ENCODE data around the gene NIPAL1.

The NIPAL1 gene

DNA sequence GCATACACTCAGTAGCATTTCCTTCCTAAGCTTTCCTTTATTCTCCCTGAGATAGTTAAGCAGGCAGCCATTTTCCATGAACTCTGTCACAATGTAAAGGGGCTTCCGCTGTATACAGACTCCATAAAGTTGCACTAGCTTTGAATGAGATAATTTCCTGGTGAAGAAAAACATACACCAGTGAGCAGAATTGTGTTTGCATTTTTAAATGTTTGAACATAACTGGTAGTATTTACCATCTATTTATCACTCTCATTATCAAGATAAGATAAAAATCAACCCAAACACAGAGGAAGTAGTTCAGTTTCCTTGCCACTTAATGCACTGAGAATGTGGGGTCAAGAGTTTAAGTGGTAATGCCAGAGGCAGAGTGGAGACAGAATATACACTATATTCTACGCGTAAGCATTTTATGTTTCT, 63.4 kb downstream of the NIPAL1 start:
- TF ChIP-seq, protein P1, sequence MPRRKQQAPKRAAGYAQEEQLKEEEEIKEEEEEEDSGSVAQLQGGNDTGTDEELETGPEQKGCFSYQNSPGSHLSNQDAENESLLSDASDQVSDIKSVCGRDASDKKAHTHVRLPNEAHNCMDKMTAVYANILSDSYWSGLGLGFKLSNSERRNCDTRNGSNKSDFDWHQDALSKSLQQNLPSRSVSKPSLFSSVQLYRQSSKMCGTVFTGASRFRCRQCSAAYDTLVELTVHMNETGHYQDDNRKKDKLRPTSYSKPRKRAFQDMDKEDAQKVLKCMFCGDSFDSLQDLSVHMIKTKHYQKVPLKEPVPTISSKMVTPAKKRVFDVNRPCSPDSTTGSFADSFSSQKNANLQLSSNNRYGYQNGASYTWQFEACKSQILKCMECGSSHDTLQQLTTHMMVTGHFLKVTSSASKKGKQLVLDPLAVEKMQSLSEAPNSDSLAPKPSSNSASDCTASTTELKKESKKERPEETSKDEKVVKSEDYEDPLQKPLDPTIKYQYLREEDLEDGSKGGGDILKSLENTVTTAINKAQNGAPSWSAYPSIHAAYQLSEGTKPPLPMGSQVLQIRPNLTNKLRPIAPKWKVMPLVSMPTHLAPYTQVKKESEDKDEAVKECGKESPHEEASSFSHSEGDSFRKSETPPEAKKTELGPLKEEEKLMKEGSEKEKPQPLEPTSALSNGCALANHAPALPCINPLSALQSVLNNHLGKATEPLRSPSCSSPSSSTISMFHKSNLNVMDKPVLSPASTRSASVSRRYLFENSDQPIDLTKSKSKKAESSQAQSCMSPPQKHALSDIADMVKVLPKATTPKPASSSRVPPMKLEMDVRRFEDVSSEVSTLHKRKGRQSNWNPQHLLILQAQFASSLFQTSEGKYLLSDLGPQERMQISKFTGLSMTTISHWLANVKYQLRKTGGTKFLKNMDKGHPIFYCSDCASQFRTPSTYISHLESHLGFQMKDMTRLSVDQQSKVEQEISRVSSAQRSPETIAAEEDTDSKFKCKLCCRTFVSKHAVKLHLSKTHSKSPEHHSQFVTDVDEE (CRISPR knock-in tag; IDR thresholded peaks at IDR 0.05) = peak; percentile 84; the same call in 1 of the 2 replicates
- peak; percentile 78 for TF ChIP-seq ISL1 (CRISPR knock-in tag; IDR thresholded peaks at IDR 0.05)
- TF ChIP-seq TOX (CRISPR knock-in tag; IDR thresholded peaks at IDR 0.05; ENCODE audit: borderline replicate concordance) = no peak
- no peak for TF ChIP-seq ESRRG (CRISPR knock-in tag; IDR thresholded peaks at IDR 0.05)
- TF ChIP-seq ZNF70 (CRISPR knock-in tag; IDR thresholded peaks at IDR 0.05) = peak; percentile 12; the same call in 1 of the 2 replicates
- TF ChIP-seq ZFP3 (CRISPR knock-in tag; IDR thresholded peaks at IDR 0.05) = peak; percentile 23; the same call in 1 of the 2 replicates
- TF ChIP-seq TCF4 (CRISPR knock-in tag; IDR thresholded peaks at IDR 0.05; ENCODE audit: borderline replicate concordance) = peak; percentile 88
- TF ChIP-seq, protein P2, sequence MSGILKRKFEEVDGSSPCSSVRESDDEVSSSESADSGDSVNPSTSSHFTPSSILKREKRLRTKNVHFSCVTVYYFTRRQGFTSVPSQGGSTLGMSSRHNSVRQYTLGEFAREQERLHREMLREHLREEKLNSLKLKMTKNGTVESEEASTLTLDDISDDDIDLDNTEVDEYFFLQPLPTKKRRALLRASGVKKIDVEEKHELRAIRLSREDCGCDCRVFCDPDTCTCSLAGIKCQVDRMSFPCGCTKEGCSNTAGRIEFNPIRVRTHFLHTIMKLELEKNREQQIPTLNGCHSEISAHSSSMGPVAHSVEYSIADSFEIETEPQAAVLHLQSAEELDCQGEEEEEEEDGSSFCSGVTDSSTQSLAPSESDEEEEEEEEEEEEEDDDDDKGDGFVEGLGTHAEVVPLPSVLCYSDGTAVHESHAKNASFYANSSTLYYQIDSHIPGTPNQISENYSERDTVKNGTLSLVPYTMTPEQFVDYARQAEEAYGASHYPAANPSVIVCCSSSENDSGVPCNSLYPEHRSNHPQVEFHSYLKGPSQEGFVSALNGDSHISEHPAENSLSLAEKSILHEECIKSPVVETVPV (CRISPR knock-in tag; IDR thresholded peaks at IDR 0.05) = 0 out of 2 replicates have a peak, but pooled peaks have one; percentile 42
- TF ChIP-seq CSDC2 (CRISPR knock-in tag; IDR thresholded peaks at IDR 0.05) = no peak
- TF ChIP-seq ZNF565 (CRISPR knock-in tag; conservative IDR thresholded peaks at IDR 0.05; ENCODE audit: low read depth) = no peak
- peak; percentile 10; the same call in 1 of the 2 replicates for TF ChIP-seq ZNF8 (CRISPR knock-in tag; IDR thresholded peaks at IDR 0.05)
- no peak; the same call in 1 of the 2 replicates for TF ChIP-seq ARNTL (CRISPR knock-in tag; IDR thresholded peaks at IDR 0.05; ENCODE audit: borderline replicate concordance, low read depth)
- peak; percentile 89 for ATAC-seq

DNA sequence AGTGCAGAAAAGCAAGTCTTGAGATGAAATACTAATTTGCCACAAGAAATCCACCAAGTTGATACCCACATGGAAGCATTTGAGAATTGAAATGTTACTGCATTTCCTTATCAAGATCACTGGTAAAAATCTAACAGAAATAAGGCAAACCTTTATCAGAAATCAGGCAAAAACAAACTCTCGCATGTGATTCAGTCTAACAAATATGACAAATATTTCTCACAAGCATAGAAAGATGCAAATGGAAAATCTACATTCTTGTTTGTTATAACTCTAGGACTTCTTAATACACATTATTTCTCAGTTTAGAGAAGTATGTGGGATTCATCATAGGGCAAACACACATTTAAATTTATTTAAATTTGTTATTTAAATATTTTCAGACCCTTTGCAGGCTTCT, 64.6 kb downstream of the NIPAL1 start:
- TF ChIP-seq BACH2 (CRISPR knock-in tag; IDR thresholded peaks at IDR 0.05; ENCODE audit: borderline replicate concordance) = no peak
- no peak for TF ChIP-seq ZC3H10 (CRISPR knock-in tag; IDR thresholded peaks at IDR 0.05)
- TF ChIP-seq ZNF565 (CRISPR knock-in tag; conservative IDR thresholded peaks at IDR 0.05; ENCODE audit: low read depth) = no peak
- no peak for TF ChIP-seq ARNTL (CRISPR knock-in tag; IDR thresholded peaks at IDR 0.05; ENCODE audit: borderline replicate concordance, low read depth)
- no peak for TF ChIP-seq TOX (CRISPR knock-in tag; IDR thresholded peaks at IDR 0.05; ENCODE audit: borderline replicate concordance)
- TF ChIP-seq ESRRG (CRISPR knock-in tag; IDR thresholded peaks at IDR 0.05) = no peak
- TF ChIP-seq, protein P3, sequence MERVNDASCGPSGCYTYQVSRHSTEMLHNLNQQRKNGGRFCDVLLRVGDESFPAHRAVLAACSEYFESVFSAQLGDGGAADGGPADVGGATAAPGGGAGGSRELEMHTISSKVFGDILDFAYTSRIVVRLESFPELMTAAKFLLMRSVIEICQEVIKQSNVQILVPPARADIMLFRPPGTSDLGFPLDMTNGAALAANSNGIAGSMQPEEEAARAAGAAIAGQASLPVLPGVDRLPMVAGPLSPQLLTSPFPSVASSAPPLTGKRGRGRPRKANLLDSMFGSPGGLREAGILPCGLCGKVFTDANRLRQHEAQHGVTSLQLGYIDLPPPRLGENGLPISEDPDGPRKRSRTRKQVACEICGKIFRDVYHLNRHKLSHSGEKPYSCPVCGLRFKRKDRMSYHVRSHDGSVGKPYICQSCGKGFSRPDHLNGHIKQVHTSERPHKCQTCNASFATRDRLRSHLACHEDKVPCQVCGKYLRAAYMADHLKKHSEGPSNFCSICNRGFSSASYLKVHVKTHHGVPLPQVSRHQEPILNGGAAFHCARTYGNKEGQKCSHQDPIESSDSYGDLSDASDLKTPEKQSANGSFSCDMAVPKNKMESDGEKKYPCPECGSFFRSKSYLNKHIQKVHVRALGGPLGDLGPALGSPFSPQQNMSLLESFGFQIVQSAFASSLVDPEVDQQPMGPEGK (CRISPR knock-in tag; IDR thresholded peaks at IDR 0.05; ENCODE audit: borderline replicate concordance) = no peak
- no peak for TF ChIP-seq ZFP30 (CRISPR knock-in tag; IDR thresholded peaks at IDR 0.05)
- TF ChIP-seq OSR1 (CRISPR knock-in tag; IDR thresholded peaks at IDR 0.05) = no peak
- no peak for TF ChIP-seq GLIS3 (CRISPR knock-in tag; IDR thresholded peaks at IDR 0.05)
- TF ChIP-seq CSDC2 (CRISPR knock-in tag; IDR thresholded peaks at IDR 0.05) = no peak
- no peak for TF ChIP-seq ZNF8 (CRISPR knock-in tag; IDR thresholded peaks at IDR 0.05)
- no peak for TF ChIP-seq TCF4 (CRISPR knock-in tag; IDR thresholded peaks at IDR 0.05; ENCODE audit: borderline replicate concordance)
- TF ChIP-seq, protein P2 (CRISPR knock-in tag; IDR thresholded peaks at IDR 0.05) = no peak
- TF ChIP-seq, protein P1 (CRISPR knock-in tag; IDR thresholded peaks at IDR 0.05) = no peak
- TF ChIP-seq PPARA (CRISPR knock-in tag; IDR thresholded peaks at IDR 0.05; ENCODE audit: borderline replicate concordance) = no peak
- peak; percentile 48; the same call in 2 of the 3 replicates for ATAC-seq
